Stomach (tissue), 9 donors: ENCODE results near the gene ZDHHC11. TPM values are rescaled to one million over a fixed set of nuclear protein-coding genes. Genes with fewer than 3 reads are reported as not detected.

Experiments used
- DNase-seq, 2 donors: peaks; one replicate each; pipeline versions ENCODE4 v3.0.0 to v3.0.0-alpha.2; 2013 to 2019
- H3K27ac ChIP-seq, 5 donors: fragments of 200-600 bp in 4 of 5; sonication (generic) in 4 of 5; one replicate each; pipeline ENCODE4 v1.5.1; 2013 to 2019; ENCODE audit warnings: mild to moderate bottlenecking in 1 of 5, moderate library complexity in 1 of 5
- H3K27me3 ChIP-seq, 3 donors: fragments of 200-600 bp; sonication (generic); one replicate each; pipeline ENCODE4 v1.5.1; 2017 to 2019; ENCODE audit warnings: mixed run types in 1 of 3
- H3K36me3 ChIP-seq, 4 donors: fragments of 200-600 bp; sonication (generic); 1 replicate in 3 of 4; 2 replicates in 1 of 4; pipeline ENCODE4 v1.5.1; 2016 to 2019
- H3K4me1 ChIP-seq, 4 donors: fragments of 200-600 bp; sonication (generic); one replicate each; pipeline ENCODE4 v1.5.1; 2016 to 2019
- H3K4me3 ChIP-seq, 4 donors: fragments of 200-600 bp; sonication (generic) in 3 of 4; one replicate each; pipeline ENCODE4 v1.5.1; 2016 to 2019; ENCODE audit warnings: mild to moderate bottlenecking in 1 of 4
- H3K9me3 ChIP-seq, 4 donors: fragments of 200-600 bp; sonication (generic); one replicate each; pipeline ENCODE4 v1.5.1; 2016 to 2019
- EP300 ChIP-seq: sonication (generic); formaldehyde crosslinking; IDR thresholded peaks from one replicate; pipeline ENCODE4 v1.6.1; 2017; ENCODE audit warnings: antibody characterized with exemption
- POLR2A ChIP-seq, 4 donors: fragments of 450-650 bp; IDR thresholded peaks; one replicate each; pipeline ENCODE4 v1.6.1; 2016; ENCODE audit warnings: antibody characterized with exemption in 4 of 4, control low read depth in 2 of 4, mild to moderate bottlenecking in 1 of 4, moderate library complexity in 1 of 4
- POLR2AphosphoS5 ChIP-seq, 3 donors: sonication (generic); formaldehyde crosslinking; IDR thresholded peaks; one replicate each; pipeline ENCODE4 v1.6.1; 2016; ENCODE audit warnings: antibody characterized with exemption in 3 of 3
- WGBS, 5 donors: extraction: QIAGEN DNeasy Blood & Tissue Kit in 3 of 5; methylation state at CpG; one replicate each; pipeline versions ENCODE4 v1.1.5 to v1.1.7; 2013 to 2018; 5-methylcytosine and 5-hydroxymethylcytosine counted together
- intact Hi-C: fragments of 100-400 bp; cut with DNase I; formaldehyde crosslinking; loops from one replicate; pipeline ENCODE4 v1.15.1; 2023; ENCODE audit warnings: low total_unique reads
- polyA plus RNA-seq, 3 donors: library from polyadenylated mRNA; stranded (reverse); fragments of 200-250 nt; gene quantifications; one replicate each; pipeline ENCODE4 v1.2.3, GENCODE V29; 2013
- total RNA-seq, 5 donors: library from RNA; depleted of rRNA; stranded (reverse); fragments of >200 nt; gene quantifications; one replicate each; pipeline versions ENCODE4 v1.1.0 to v1.2.3, GENCODE V29; 2014 to 2016
- TF ChIP-seq, protein P1 (sequence below), 7 experiments: fragments of 450-650 bp in 4 of 7; fragments of 200-600 bp in 3 of 7; sonication (generic) in 3 of 7; IDR thresholded peaks; one replicate each; pipeline ENCODE4 v1.5.1; 2016 to 2019; ENCODE audit warnings: antibody characterized with exemption in 7 of 7, control low read depth in 2 of 7, mild to moderate bottlenecking in 1 of 7
- donor health status: healthy with polysubstance abuse.
- donor health status: Bipolar disorder and iron deficiency.
- donor health status: healthy.

The ZDHHC11 gene
- total and polyA plus RNA-seq, 8 donors: 1.6 to 35.2 (median 8.3) TPM

DNA sequence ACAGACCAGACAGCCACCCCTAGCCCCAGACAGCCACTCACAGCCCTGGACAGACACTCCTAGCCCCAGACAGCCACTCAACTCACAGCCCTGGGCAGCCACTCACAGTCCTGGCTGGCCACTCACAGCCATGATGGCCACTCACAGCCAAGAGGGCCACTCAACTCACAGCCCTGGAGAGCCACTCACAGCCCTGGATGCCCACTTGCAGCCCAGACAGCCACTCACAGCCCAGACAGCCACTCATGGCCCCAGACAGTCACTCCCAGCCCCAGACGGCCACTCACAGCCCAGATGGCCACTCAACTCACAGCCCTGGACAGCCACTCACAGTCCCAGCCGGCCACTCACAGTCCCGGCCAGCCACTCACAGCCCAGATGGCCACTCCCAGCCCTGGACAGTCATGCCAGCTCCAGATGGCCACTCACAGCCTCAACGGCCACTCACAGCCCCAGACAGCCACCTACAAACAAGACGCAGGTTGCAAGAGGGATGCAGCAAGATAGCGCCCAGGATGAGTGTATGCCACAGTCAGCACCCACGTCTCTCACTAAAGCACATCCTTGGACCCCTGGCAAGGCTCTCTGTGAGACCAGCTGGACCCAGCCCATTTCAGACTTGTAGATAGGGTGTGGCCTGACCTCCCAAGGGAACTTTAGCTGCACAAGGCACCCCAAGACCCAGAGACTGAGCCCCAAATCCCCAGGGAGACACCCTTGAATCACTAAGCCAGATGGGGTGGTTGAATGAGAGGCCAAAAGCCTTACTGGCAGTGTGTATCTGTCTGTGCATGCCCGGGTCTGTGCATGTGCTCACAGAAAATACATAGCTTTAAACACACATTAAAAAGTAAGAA is 88.7 kb downstream of the ZDHHC11 start:
- Histone ChIP-seq H3K36me3 (peaks cover 0 to 39% (median 8%) of the 10 kb centered on the region in 4 donors), H3K9me3 (no peaks in the 10 kb centered on the region), H3K27ac (peak overlapping the region in 1 of 5 donors; percentile 9), H3K4me3 (no peak overlapping the region), H3K4me1 (peaks cover 29 to 35% (median 30%) of the 10 kb centered on the region in 4 donors), H3K27me3 (no peaks in the 10 kb centered on the region)
- TF ChIP-seq POLR2A (IDR thresholded peaks at IDR 0.05): no peak
- no peak for TF ChIP-seq POLR2AphosphoS5 (IDR thresholded peaks at IDR 0.05)
- TF ChIP-seq, protein P1, sequence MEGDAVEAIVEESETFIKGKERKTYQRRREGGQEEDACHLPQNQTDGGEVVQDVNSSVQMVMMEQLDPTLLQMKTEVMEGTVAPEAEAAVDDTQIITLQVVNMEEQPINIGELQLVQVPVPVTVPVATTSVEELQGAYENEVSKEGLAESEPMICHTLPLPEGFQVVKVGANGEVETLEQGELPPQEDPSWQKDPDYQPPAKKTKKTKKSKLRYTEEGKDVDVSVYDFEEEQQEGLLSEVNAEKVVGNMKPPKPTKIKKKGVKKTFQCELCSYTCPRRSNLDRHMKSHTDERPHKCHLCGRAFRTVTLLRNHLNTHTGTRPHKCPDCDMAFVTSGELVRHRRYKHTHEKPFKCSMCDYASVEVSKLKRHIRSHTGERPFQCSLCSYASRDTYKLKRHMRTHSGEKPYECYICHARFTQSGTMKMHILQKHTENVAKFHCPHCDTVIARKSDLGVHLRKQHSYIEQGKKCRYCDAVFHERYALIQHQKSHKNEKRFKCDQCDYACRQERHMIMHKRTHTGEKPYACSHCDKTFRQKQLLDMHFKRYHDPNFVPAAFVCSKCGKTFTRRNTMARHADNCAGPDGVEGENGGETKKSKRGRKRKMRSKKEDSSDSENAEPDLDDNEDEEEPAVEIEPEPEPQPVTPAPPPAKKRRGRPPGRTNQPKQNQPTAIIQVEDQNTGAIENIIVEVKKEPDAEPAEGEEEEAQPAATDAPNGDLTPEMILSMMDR (IDR thresholded peaks at IDR 0.05): no peak
- no peak for TF ChIP-seq EP300
- 73 to 85% (median 83%) methylated on average over 8 of the region's 8 CpGs for WGBS, 5 donors
- peak; percentile 26 to 63 for DNase-seq
- intact Hi-C loops: no loop called here

DNA sequence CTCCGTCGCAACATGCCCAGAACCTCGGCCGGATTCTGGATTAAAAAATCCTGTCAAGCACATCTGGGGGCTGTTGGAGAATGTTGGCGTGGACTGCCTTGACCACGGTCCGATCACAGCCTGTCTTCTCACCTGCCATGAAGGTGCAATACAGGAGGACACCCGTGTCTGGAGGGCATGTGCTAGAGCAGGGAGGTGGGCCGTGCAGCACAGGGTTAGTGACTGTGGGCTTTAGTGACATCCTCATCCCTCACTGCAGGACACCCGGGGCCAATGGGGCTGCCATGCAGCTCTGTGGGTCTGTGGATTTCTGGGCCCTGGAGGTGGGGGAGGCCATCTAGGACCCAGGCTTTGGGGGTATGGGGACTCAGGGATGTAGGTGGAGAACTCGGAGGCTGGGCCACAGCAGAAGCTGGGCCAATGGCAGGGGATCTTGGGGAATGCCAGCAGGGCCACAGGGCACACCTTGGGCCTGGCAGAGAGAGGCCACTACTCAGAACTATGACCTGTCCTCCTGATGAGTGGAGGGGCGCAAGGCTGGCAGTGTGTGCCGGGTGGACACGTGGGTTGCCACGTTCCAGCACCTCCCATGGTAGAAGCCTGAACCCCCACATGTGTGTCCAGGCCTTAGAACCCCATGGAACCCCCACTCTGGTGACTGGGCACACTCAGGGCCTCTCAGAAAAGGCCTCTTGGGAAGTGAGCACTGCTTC is 89.6 kb downstream of the ZDHHC11 start:
- Histone ChIP-seq H3K9me3 (no peaks in the 10 kb centered on the region), H3K27ac (no peak overlapping the region), H3K4me1 (peaks cover 36 to 43% (median 38%) of the 10 kb centered on the region in 4 donors), H3K36me3 (peaks cover 0 to 31% (median 4%) of the 10 kb centered on the region in 4 donors), H3K27me3 (no peaks in the 10 kb centered on the region), H3K4me3 (no peak overlapping the region)
- intact Hi-C loops: no loop called here
- TF ChIP-seq, protein P1 (IDR thresholded peaks at IDR 0.05): no peak
- TF ChIP-seq POLR2A (IDR thresholded peaks at IDR 0.05) (no peak), POLR2AphosphoS5 (IDR thresholded peaks at IDR 0.05) (no peak), EP300 (no peak)
- DNase-seq: peak; percentile 7 to 23
- WGBS, 5 donors: 84 to 90% (median 88%) methylated on average over 15 of the region's 15 CpGs

DNA sequence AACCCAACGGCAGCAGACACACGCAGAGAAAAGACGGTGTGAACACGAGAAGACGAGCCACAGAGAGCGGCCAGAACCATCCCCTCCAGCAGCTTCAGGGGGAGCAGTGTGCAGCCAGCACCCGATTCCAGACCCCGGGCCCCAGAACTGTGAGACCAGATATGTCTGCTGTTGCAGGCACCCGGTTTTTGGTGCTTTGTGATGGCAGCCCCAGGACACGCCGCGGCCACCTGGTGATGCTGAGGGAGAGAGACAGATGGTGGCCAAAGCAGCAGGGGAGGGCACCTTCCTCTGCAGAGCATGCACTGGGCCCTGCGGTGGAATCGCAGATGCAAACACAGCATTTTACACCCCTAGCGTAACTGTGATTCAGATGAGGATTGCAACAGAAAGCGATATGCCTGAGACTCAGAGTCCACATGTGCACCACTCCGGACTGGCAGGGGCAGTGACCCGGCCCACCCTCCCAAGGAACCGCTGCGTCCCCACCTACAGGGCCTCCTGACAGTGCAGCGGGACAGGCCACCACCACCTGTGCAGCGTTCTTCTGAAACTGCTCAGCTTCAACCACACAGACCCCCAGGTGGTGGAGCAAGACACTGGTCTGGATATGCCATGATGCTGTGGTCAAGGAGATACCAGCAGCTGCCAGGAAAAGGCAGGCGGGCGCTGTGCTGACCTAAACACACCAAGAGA is 90.3 kb downstream of the ZDHHC11 start:
- Histone ChIP-seq H3K27me3 (no peaks in the 10 kb centered on the region), H3K36me3 (peaks cover 0 to 23% (median 2%) of the 10 kb centered on the region in 4 donors), H3K9me3 (no peaks in the 10 kb centered on the region), H3K27ac (no peak overlapping the region), H3K4me1 (peaks cover 36 to 45% (median 39%) of the 10 kb centered on the region in 4 donors), H3K4me3 (no peak overlapping the region)
- DNase-seq: peak; percentile 18 to 25
- WGBS, 5 donors: 95 to 98% (median 96%) methylated on average over 24 of the region's 24 CpGs
- TF ChIP-seq POLR2AphosphoS5 (IDR thresholded peaks at IDR 0.05): no peak
- TF ChIP-seq, protein P1 (IDR thresholded peaks at IDR 0.05): no peak
- no peak for TF ChIP-seq POLR2A (IDR thresholded peaks at IDR 0.05)
- TF ChIP-seq EP300: no peak
- intact Hi-C loops: no loop called here
